Ramos (cell line): ENCODE measurements around the gene FOLR1.
"Not testable (repeated sequence)": the region's sequence is repeated elsewhere in the genome, so short reads cannot be mapped to it uniquely, and the experiment has no call there.

Source experiments
- in situ Hi-C: fragments of 300-500 bp; cut with MboI; formaldehyde crosslinking; loops from one replicate; pipeline ENCODE4 v1.14.3; 2022; ENCODE audit warnings: low sequenced_read_pairs; ENCODE audit not compliant: unreplicated experiment

Gene FOLR1

GRCh38 chr11:72191961-72192381 lies at the start of gene FOLR1:
Gene FOLR1 (plus strand): TSS chr11:72192140. CDS start chr11:72192174, 34 bp downstream.
- in situ Hi-C loops, result no loop called here

GRCh38 chr11:72142543-72142942 lies 49.4 kb upstream of the FOLR1 start:
- in situ Hi-C loops, result not testable (repeated sequence)

- in situ Hi-C loops, result no loop called here
Measured at GRCh38 chr11:72144807-72145565, 47.0 kb upstream of the FOLR1 start.

- in situ Hi-C loops, result no loop called here
Measured at GRCh38 chr11:72146625-72147024, 45.3 kb upstream of the FOLR1 start.

GRCh38 chr11:72150882-72151281 lies 41.1 kb upstream of the FOLR1 start:
- in situ Hi-C loops, result no loop called here

- in situ Hi-C loops, result not testable (repeated sequence)
Measured at GRCh38 chr11:72153874-72154273, 38.1 kb upstream of the FOLR1 start.

- in situ Hi-C loops, result no loop called here
Measured at GRCh38 chr11:72154816-72155215, 37.1 kb upstream of the FOLR1 start.

GRCh38 chr11:72155751-72156150 lies 36.2 kb upstream of the FOLR1 start:
- in situ Hi-C loops, result no loop called here

- in situ Hi-C loops, result no loop called here
Measured at GRCh38 chr11:72157131-72157530, 34.8 kb upstream of the FOLR1 start.

- in situ Hi-C loops, result no loop called here
Measured at GRCh38 chr11:72160319-72160718, 31.6 kb upstream of the FOLR1 start.

GRCh38 chr11:72162891-72163492 lies 28.9 kb upstream of the FOLR1 start:
- in situ Hi-C loops, result no loop called here

- in situ Hi-C loops, result not testable (repeated sequence)
Measured at GRCh38 chr11:72164187-72164586, 27.8 kb upstream of the FOLR1 start.

GRCh38 chr11:72169046-72169555 lies 22.8 kb upstream of the FOLR1 start:
- in situ Hi-C loops, result not testable (repeated sequence)

GRCh38 chr11:72169754-72170153 lies 22.2 kb upstream of the FOLR1 start:
- in situ Hi-C loops, result not testable (repeated sequence)

- in situ Hi-C loops, result not testable (repeated sequence)
Measured at GRCh38 chr11:72172043-72172442, 19.9 kb upstream of the FOLR1 start.

GRCh38 chr11:72173291-72173690 lies 18.6 kb upstream of the FOLR1 start:
- in situ Hi-C loops, result no loop called here

GRCh38 chr11:72174302-72175070 lies 17.5 kb upstream of the FOLR1 start:
- in situ Hi-C loops, result no loop called here

GRCh38 chr11:72177656-72178055 lies 14.3 kb upstream of the FOLR1 start:
- in situ Hi-C loops, result no loop called here

GRCh38 chr11:72179049-72179803 lies 12.7 kb upstream of the FOLR1 start:
- in situ Hi-C loops, result no loop called here

- in situ Hi-C loops, result no loop called here
Measured at GRCh38 chr11:72179804-72180396, 12.0 kb upstream of the FOLR1 start.
